Loucy (cell line): ENCODE results near the gene NDUFV1.

Experiments used
- CTCF ChIP-seq: fragments of 200-600 bp; sonication (generic); conservative IDR thresholded peaks from 2 replicates; pipeline ENCODE4 v1.5.1; 2014; ENCODE audit warnings: mild to moderate bottlenecking, antibody characterized with exemption, low read length
- EZH2phosphoT487 ChIP-seq: fragments of 200-600 bp; IDR thresholded peaks from 2 replicates; pipeline ENCODE4 v1.6.1; 2018; ENCODE audit warnings: antibody characterized with exemption, mild to moderate bottlenecking, moderate library complexity, borderline replicate concordance

- no peak for TF ChIP-seq EZH2phosphoT487
- no peak for TF ChIP-seq CTCF
These were observed 2.6 kb downstream of the NDUFV1 start for GRCh38 chr11:67609316-67609715.
